SJCRH30 (cell line): ENCODE measurements around the gene DPEP3. TPM values are rescaled to one million over a fixed set of nuclear protein-coding genes. Genes with fewer than 3 reads are reported as not detected.
"Not testable (repeated sequence)": the region's sequence is repeated elsewhere in the genome, so short reads cannot be mapped to it uniquely, and the experiment has no call there.

Experiments
- DNase-seq, 2 experiments: peaks; one replicate each; pipeline ENCODE4 v3.0.0-alpha.2; 2015 to 2020
- H3K27ac ChIP-seq: fragments of 250-450 bp; sonication (Bioruptor Pico); 2 replicates; pipeline ENCODE4 v1.5.1; 2020; ENCODE audit warnings: mild to moderate bottlenecking, moderate library complexity
- H3K27me3 ChIP-seq: fragments of 250-450 bp; sonication (Bioruptor Pico); 2 replicates; pipeline ENCODE4 v1.5.1; 2020; ENCODE audit warnings: mild to moderate bottlenecking, moderate library complexity
- H3K36me3 ChIP-seq: fragments of 250-450 bp; sonication (Bioruptor Pico); 2 replicates; pipeline ENCODE4 v1.5.1; 2020; ENCODE audit warnings: mild to moderate bottlenecking, moderate library complexity
- H3K4me1 ChIP-seq: fragments of 250-450 bp; sonication (Bioruptor Pico); 2 replicates; pipeline ENCODE4 v1.5.1; 2020; ENCODE audit warnings: mild to moderate bottlenecking, moderate library complexity
- H3K4me3 ChIP-seq: fragments of 250-450 bp; sonication (Bioruptor Pico); 2 replicates; pipeline ENCODE4 v1.5.1; 2020; ENCODE audit warnings: mild to moderate bottlenecking, moderate library complexity
- H3K9me3 ChIP-seq: fragments of 250-450 bp; sonication (Bioruptor Pico); replicated peaks from 2 replicates; pipeline ENCODE4 v1.5.1; 2020; ENCODE audit warnings: mild to moderate bottlenecking, moderate library complexity
- total RNA-seq: library from RNA; depleted of rRNA; stranded (reverse); fragments of >200 nt; shearing (Covaris generic); gene quantifications from 2 replicates; pipeline ENCODE4 v1.2.3, GENCODE V29; 2014

Gene DPEP3
- total RNA-seq, 1 experiment from 2014 or later, result not detected

DNA sequence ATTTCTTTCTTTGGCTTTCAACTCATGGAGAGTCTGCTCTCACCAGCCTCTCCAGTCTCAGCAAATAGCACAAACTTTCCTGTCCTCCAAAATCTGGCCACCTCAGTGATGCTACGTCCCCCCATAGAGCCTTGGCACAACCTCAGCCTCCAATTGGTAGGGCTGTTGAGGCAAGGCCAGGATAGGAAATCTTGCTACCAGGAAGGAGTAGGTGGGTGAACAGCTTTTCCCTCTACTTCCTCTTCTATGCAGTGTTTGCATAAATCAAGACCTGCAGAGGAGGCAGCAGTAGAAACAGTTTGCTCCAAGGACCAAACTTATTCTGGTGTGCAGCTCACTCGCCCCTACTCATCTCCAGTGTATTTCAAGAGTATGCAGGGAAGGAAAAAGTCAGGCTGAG, 19.7 kb upstream of the DPEP3 start:
- Histone ChIP-seq H3K27ac (no peak overlapping the region), H3K4me1 (no peaks in the 10 kb centered on the region), H3K36me3 (no peaks in the 10 kb centered on the region), H3K9me3 (no peaks in the 10 kb centered on the region), H3K4me3 (no peak overlapping the region), H3K27me3 (no peaks in the 10 kb centered on the region)
- DNase-seq, result no peak

- not testable (repeated sequence) for H3K4me1 ChIP-seq, H3K4me3 ChIP-seq, H3K9me3 ChIP-seq, H3K36me3 ChIP-seq, DNase-seq, H3K27me3 ChIP-seq, H3K27ac ChIP-seq
Measured at GRCh38 chr16:67998779-67999688, 18.7 kb upstream of the DPEP3 start, which contains the start of gene DPEP2. Gene DPEP2 (minus strand): TSS chr16:67999484. CDS start chr16:67993212, 6,272 bp downstream.

DNA sequence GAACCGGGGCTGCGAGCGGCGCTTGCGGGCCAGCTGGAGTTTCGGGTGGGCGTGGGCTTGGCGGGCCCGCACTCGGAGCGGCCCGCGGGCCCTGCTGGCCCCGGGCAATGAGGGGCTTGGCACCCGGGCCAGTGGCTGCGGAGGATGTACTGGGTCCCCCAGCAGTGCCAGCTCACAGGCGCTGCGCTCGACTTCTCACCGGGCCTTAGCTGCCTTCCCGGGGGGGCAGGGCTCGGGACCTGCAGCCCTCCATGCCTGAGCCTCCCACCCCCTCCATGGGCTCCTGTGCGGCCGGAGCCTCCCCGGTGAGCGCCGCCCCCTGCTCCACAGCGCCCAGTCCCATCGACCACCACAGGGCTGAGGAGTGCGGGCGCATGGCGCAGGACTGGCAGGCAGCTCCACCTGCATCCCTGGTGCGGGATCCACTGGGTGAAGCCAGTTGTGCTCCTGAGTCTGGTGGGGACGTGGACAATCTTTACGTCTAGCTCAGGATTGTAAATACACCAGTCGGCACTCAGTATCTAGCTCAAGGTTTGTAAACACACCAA, 18.0 kb upstream of the DPEP3 start:
- not testable (repeated sequence) for H3K4me1 ChIP-seq, H3K4me3 ChIP-seq, H3K27me3 ChIP-seq, H3K9me3 ChIP-seq, H3K36me3 ChIP-seq, H3K27ac ChIP-seq, DNase-seq

- Histone ChIP-seq H3K4me3 (no peak overlapping the region), H3K27ac (no peak overlapping the region), H3K4me1 (no peaks in the 10 kb centered on the region), H3K36me3 (no peaks in the 10 kb centered on the region), H3K27me3 (no peaks in the 10 kb centered on the region), H3K9me3 (no peaks in the 10 kb centered on the region)
- no peak for DNase-seq
Measured at GRCh38 chr16:67996666-67997065, 16.4 kb upstream of the DPEP3 start.

GRCh38 chr16:67995423-67995822, 15.1 kb upstream of the DPEP3 start:
- H3K36me3 ChIP-seq, result no peaks in the 10 kb centered on the region
- no peak overlapping the region for H3K4me3 ChIP-seq
- H3K9me3 ChIP-seq, result no peaks in the 10 kb centered on the region
- no peak for DNase-seq
- H3K27ac ChIP-seq, result no peak overlapping the region
- no peaks in the 10 kb centered on the region for H3K4me1 ChIP-seq
- no peaks in the 10 kb centered on the region for H3K27me3 ChIP-seq

GRCh38 chr16:67994040-67994408, 13.7 kb upstream of the DPEP3 start:
- not testable (repeated sequence) for H3K27me3 ChIP-seq, H3K4me3 ChIP-seq, H3K27ac ChIP-seq, H3K4me1 ChIP-seq, H3K36me3 ChIP-seq, H3K9me3 ChIP-seq, DNase-seq

- peak overlapping the region; percentile 50 for H3K4me3 ChIP-seq
- H3K27me3 ChIP-seq, result no peaks in the 10 kb centered on the region
- peak; percentile 70 to 77 for DNase-seq
- no peaks in the 10 kb centered on the region for H3K9me3 ChIP-seq
- H3K36me3 ChIP-seq, result no peaks in the 10 kb centered on the region
- H3K27ac ChIP-seq, result no peak overlapping the region
- H3K4me1 ChIP-seq, result no peaks in the 10 kb centered on the region
Measured at GRCh38 chr16:67993207-67994039, 13.1 kb upstream of the DPEP3 start.

GRCh38 chr16:67992661-67993206, 12.4 kb upstream of the DPEP3 start:
- Histone ChIP-seq H3K27me3 (no peaks in the 10 kb centered on the region), H3K27ac (no peak overlapping the region), H3K4me3 (no peak overlapping the region), H3K4me1 (no peaks in the 10 kb centered on the region), H3K36me3 (no peaks in the 10 kb centered on the region), H3K9me3 (no peaks in the 10 kb centered on the region)
- no peak for DNase-seq

DNA sequence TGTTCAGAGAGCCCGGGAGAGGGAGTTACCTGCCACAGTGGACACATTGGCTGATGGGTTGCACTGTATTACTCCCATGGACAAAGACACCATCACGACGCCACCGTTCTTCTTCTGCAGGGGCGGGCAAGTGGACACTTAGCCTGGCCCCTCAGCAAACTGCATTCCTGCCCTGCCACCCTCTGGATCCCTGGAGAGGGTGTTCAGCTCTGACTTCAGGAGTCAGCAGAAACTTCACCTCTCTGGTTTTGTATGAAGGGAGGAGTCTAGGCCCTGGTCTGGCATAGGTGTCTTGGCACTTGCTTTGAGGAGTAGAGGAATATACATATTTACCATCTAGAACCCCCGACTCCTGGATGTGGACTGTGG, 9.7 kb upstream of the DPEP3 start:
- DNase-seq, result no peak
- H3K9me3 ChIP-seq, result no peaks in the 10 kb centered on the region

GRCh38 chr16:67989322-67990017, 9.2 kb upstream of the DPEP3 start:
- no peaks in the 10 kb centered on the region for H3K4me1 ChIP-seq
- no peak overlapping the region for H3K27ac ChIP-seq
- H3K36me3 ChIP-seq, result no peaks in the 10 kb centered on the region
- DNase-seq, result no peak
- H3K27me3 ChIP-seq, result no peaks in the 10 kb centered on the region
- H3K4me3 ChIP-seq, result no peak overlapping the region
- H3K9me3 ChIP-seq, result no peaks in the 10 kb centered on the region

More for the DNA sequence above, 9.7 kb upstream of the DPEP3 start:
- no peak overlapping the region for H3K27ac ChIP-seq
- no peak overlapping the region for H3K4me3 ChIP-seq
- H3K4me1 ChIP-seq, result no peaks in the 10 kb centered on the region
- H3K27me3 ChIP-seq, result no peaks in the 10 kb centered on the region
- no peaks in the 10 kb centered on the region for H3K36me3 ChIP-seq

GRCh38 chr16:67988675-67989074, 8.4 kb upstream of the DPEP3 start:
- no peak for DNase-seq
- Histone ChIP-seq H3K4me3 (no peak overlapping the region), H3K27ac (no peak overlapping the region), H3K9me3 (no peaks in the 10 kb centered on the region), H3K4me1 (no peaks in the 10 kb centered on the region), H3K36me3 (no peaks in the 10 kb centered on the region), H3K27me3 (no peaks in the 10 kb centered on the region)

GRCh38 chr16:67987460-67988160, 7.3 kb upstream of the DPEP3 start:
- H3K4me3 ChIP-seq, result no peak overlapping the region
- no peaks in the 10 kb centered on the region for H3K9me3 ChIP-seq
- no peak for DNase-seq
- no peaks in the 10 kb centered on the region for H3K36me3 ChIP-seq
- H3K27me3 ChIP-seq, result no peaks in the 10 kb centered on the region
- H3K4me1 ChIP-seq, result no peaks in the 10 kb centered on the region
- no peak overlapping the region for H3K27ac ChIP-seq

DNA sequence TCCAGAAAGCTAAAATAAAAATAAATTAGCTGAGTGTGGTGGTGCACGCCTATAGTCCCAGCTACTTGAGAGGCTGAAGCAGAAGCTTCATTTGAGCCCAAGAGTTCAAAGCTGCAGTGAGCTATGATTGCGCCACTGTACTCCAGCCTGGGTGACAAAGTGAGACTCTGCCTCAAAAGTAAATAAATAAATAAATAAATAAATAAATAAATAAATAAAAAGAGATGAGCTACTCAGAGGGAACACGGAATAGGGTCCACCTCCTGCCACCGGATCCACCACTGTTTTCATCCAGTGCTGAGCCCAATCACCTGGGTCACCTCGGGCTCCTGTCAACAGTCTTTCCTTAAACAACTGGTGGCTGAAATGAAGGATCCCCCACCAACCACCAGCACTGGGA, 6.7 kb upstream of the DPEP3 start:
- Histone ChIP-seq H3K4me1 (no peaks in the 10 kb centered on the region), H3K27ac (no peak overlapping the region), H3K4me3 (no peak overlapping the region), H3K9me3 (no peaks in the 10 kb centered on the region), H3K27me3 (no peaks in the 10 kb centered on the region), H3K36me3 (no peaks in the 10 kb centered on the region)
- no peak for DNase-seq
